Measurements from ENCODE around the gene PATL2. TPM values are rescaled to one million over a fixed set of nuclear protein-coding genes. Genes with fewer than 3 reads are reported as not detected.

PATL2 gene
- total RNA-seq, 1 donor from 2014 or later, result not detected

- intact Hi-C loops (cut with DNase I), result no loop called here
- no peaks in the 10 kb centered on the region for H3K9me3 ChIP-seq
- H3K27me3 ChIP-seq, result no peaks in the 10 kb centered on the region
- no peak for TF ChIP-seq POLR2AphosphoS5 (IDR thresholded peaks at IDR 0.05; ENCODE audit: insufficient read depth in 1 of 2, low read depth in 1 of 2)
- TF ChIP-seq CTCF (IDR thresholded peaks at IDR 0.05), result no peak
- TF ChIP-seq POLR2A (IDR thresholded peaks at IDR 0.05), result no peak
- H3K36me3 ChIP-seq, result no peaks in the 10 kb centered on the region
- H3K27ac ChIP-seq, result no peak overlapping the region
- DNase-seq (ENCODE audit: extremely low spot score in 2 of 2), result no peak
- H3K4me3 ChIP-seq, result no peak overlapping the region
- H3K4me1 ChIP-seq, result peaks cover 5% of the 10 kb centered on the region
These were observed 28.9 kb downstream of the PATL2 start for GRCh38 chr15:44682211-44682610.

DNA sequence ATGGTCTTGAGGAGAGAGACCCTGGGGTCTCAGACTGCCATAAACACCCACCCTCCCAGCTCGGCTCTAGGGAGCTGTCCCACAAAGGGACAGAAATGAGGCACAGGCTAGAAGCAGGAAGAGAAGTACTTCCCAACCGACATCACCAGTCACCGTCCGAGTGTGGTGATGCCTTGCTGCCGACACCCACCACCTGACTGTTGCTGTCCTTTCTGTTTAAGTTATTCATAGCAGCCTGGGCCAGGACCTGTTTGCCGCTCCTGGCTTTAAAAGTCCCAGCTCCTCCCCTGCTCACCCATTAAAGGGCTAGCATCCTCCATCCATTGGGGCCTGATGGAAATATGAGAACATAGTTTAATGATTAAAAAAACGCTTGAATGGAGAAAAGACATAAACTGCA, 34.4 kb downstream of the PATL2 start:
- Histone ChIP-seq H3K27ac (no peak overlapping the region), H3K4me1 (no peaks in the 10 kb centered on the region), H3K4me3 (no peak overlapping the region), H3K36me3 (no peaks in the 10 kb centered on the region), H3K27me3 (no peaks in the 10 kb centered on the region), H3K9me3 (no peaks in the 10 kb centered on the region)
- TF ChIP-seq POLR2AphosphoS5 (IDR thresholded peaks at IDR 0.05; ENCODE audit: insufficient read depth in 1 of 2, low read depth in 1 of 2), result no peak
- TF ChIP-seq CTCF (IDR thresholded peaks at IDR 0.05), result no peak
- TF ChIP-seq POLR2A (IDR thresholded peaks at IDR 0.05), result no peak
- intact Hi-C loops (cut with DNase I), result no loop called here
- DNase-seq (ENCODE audit: extremely low spot score in 2 of 2), result no peak

DNA sequence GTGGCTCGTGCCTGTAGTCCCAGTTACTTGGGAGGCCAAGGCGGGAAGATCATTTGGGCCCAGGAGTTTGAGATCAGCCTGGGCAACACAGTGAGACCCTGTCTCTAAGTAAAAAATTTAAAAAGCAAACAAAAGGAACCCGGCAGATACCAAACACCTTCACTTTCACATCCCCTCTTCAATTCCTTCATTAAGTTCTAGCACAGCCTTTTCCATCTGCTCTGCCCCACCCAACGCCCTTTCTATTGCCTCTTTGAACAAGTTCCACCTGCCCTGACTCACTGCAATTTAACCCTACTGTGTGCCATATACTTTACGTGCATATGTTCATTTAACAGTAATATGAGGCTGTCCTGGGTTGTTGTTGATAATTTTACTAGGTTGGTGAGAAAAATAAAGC, 35.2 kb downstream of the PATL2 start:
- Histone ChIP-seq H3K4me1 (no peaks in the 10 kb centered on the region), H3K36me3 (no peaks in the 10 kb centered on the region), H3K27ac (no peak overlapping the region), H3K9me3 (no peaks in the 10 kb centered on the region), H3K4me3 (no peak overlapping the region), H3K27me3 (no peaks in the 10 kb centered on the region)
- no peak for DNase-seq (ENCODE audit: extremely low spot score in 2 of 2)
- no peak for TF ChIP-seq CTCF (IDR thresholded peaks at IDR 0.05)
- TF ChIP-seq POLR2A (IDR thresholded peaks at IDR 0.05), result no peak
- TF ChIP-seq POLR2AphosphoS5 (IDR thresholded peaks at IDR 0.05; ENCODE audit: insufficient read depth in 1 of 2, low read depth in 1 of 2), result no peak
- intact Hi-C loops (cut with DNase I), result no loop called here

DNA sequence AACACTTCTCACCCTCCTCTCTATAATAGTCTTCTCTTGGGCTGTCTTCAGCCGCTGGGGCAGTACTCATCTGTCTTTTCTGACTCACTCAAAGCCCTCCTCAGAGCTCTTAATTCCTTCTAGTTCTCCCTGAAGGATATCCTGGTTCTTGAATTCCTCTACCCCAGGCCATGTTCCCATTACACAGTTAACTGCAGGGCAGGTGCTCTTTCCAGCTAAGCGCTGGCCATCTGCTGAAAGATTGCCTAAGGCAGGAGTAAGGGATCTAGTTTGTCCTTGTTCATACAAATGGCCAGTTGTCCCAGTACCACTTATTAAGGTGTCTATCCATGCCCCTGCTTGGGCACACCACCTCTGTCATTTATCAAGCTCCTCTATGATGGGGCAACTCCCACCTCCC, 37.5 kb downstream of the PATL2 start:
- Histone ChIP-seq H3K4me3 (no peak overlapping the region), H3K27ac (no peak overlapping the region), H3K4me1 (no peaks in the 10 kb centered on the region), H3K36me3 (no peaks in the 10 kb centered on the region), H3K9me3 (no peaks in the 10 kb centered on the region), H3K27me3 (no peaks in the 10 kb centered on the region)
- intact Hi-C loops (cut with DNase I), result no loop called here
- no peak for TF ChIP-seq POLR2A (IDR thresholded peaks at IDR 0.05)
- TF ChIP-seq POLR2AphosphoS5 (IDR thresholded peaks at IDR 0.05; ENCODE audit: insufficient read depth in 1 of 2, low read depth in 1 of 2), result no peak
- TF ChIP-seq CTCF (IDR thresholded peaks at IDR 0.05), result no peak
- no peak for DNase-seq (ENCODE audit: extremely low spot score in 2 of 2)

DNA sequence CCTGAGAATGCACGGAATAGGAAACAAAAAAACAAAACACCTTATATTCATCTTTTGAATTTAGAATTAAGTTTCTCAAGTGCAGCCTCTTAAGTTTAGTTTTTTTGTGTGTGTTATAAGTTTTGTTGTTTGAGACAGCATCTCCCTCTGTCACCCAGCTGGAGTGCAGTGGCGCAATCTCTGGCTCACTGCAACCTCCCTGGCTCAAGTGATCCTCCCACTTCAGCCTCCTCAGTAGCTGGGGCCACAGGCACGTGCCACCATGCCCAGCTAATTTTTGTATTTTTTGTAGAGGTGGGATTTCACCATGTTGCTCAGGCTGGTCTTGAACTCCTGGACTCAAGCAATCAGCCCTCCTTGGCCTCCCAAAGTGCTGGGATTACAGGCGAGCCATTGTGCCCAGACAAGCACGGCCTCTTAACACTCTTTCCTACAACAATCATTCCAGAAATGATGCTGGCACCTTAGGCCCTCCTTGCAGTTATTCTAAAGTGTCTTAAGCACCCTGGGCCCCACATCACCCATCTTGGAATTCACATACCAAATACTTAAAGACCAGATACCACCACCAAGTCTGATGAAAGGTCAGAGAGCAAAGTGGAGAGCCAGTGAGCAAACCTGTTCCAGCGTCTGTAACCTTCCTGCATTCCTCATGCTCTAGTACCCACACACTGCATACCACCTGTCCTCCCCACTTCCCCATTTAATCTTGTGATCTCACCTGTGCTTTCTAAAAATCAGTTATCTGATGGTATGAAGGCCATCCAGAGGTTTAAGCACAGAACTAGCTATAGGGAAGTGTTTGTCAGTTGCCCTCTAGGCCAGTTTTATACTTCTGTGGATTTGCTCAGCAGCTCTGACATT, 40.8 kb downstream of the PATL2 start:
- TF ChIP-seq CTCF (IDR thresholded peaks at IDR 0.05) (no peak), POLR2AphosphoS5 (IDR thresholded peaks at IDR 0.05; ENCODE audit: insufficient read depth in 1 of 2, low read depth in 1 of 2) (no peak), POLR2A (IDR thresholded peaks at IDR 0.05) (no peak)
- no peak for DNase-seq (ENCODE audit: extremely low spot score in 2 of 2)

More for the DNA sequence above, 40.8 kb downstream of the PATL2 start:
- Histone ChIP-seq H3K36me3 (no peaks in the 10 kb centered on the region), H3K27me3 (no peaks in the 10 kb centered on the region), H3K27ac (no peak overlapping the region), H3K4me1 (no peaks in the 10 kb centered on the region), H3K9me3 (no peaks in the 10 kb centered on the region), H3K4me3 (no peak overlapping the region)
- intact Hi-C loops (cut with DNase I), result no loop called here

All from vagina (tissue), 2 donors.